Suprapubic skin (tissue), 4 donors: ENCODE results near the gene AIRE.

Experiments used
- CTCF ChIP-seq, 2 donors: fragments of 200-600 bp in 1 of 2; fragments of 450-650 bp in 1 of 2; sonication (generic) in 1 of 2; IDR thresholded peaks; one replicate each; pipeline ENCODE4 v1.5.1; 2016 to 2019; ENCODE audit warnings: antibody characterized with exemption in 2 of 2, mild to moderate bottlenecking in 1 of 2, moderate library complexity in 1 of 2
- EP300 ChIP-seq: sonication (generic); formaldehyde crosslinking; IDR thresholded peaks from one replicate; pipeline ENCODE4 v1.6.1; 2017; ENCODE audit warnings: antibody characterized with exemption
- POLR2A ChIP-seq, 2 donors: fragments of 450-650 bp; IDR thresholded peaks; one replicate each; pipeline ENCODE4 v1.6.1; 2017; ENCODE audit warnings: antibody characterized with exemption in 2 of 2, mild to moderate bottlenecking in 2 of 2, moderate library complexity in 2 of 2
- POLR2AphosphoS5 ChIP-seq, 3 donors: sonication (generic); formaldehyde crosslinking; IDR thresholded peaks; one replicate each; pipeline ENCODE4 v1.6.1; 2017; ENCODE audit warnings: antibody characterized with exemption in 3 of 3

- TF ChIP-seq CTCF (IDR thresholded peaks at IDR 0.05) (no peak), POLR2A (IDR thresholded peaks at IDR 0.05) (no peak), EP300 (no peak), POLR2AphosphoS5 (IDR thresholded peaks at IDR 0.05) (no peak)
Observed at GRCh38 chr21:44299458-44300261, 14.0 kb downstream of the AIRE start, which contains the start of gene PFKL.
